GM12878 (cell line): ENCODE data around the gene SEPSECS. TPM values are rescaled to one million over a fixed set of nuclear protein-coding genes. Genes with fewer than 3 reads are reported as not detected.

Experiments used
- BCL11A ChIP-seq: IDR thresholded peaks from 2 replicates; pipeline ENCODE4 v1.6.1; 2011; ENCODE audit warnings: low read depth, low read length
- CBFB ChIP-seq: IDR thresholded peaks from 2 replicates; pipeline ENCODE4 v1.6.1; 2016; ENCODE audit warnings: antibody characterized with exemption, low read depth
- CEBPB ChIP-seq, 2 experiments: fragments of 150-350 bp in 1 of 2; IDR thresholded peaks; 2 replicates each; pipeline ENCODE4 v1.6.1; 2012 to 2014; ENCODE audit warnings: low read depth in 2 of 2, low read length in 2 of 2, borderline replicate concordance in 1 of 2, inconsistent platforms in 1 of 2
- CUX1 ChIP-seq: IDR thresholded peaks from 2 replicates; pipeline ENCODE4 v1.6.1; 2012; ENCODE audit warnings: improper control_type of control experiment, low read depth, low read length; ENCODE audit not compliant: insufficient replicate concordance
- FOXK2 ChIP-seq: fragments of 450-650 bp; IDR thresholded peaks from 2 replicates; pipeline ENCODE4 v1.6.1; 2017; ENCODE audit warnings: mild to moderate bottlenecking, moderate library complexity
- GATAD2B ChIP-seq: fragments of 450-650 bp; conservative IDR thresholded peaks from 2 replicates; pipeline ENCODE4 v1.6.1; 2017; ENCODE audit warnings: low read depth, mild to moderate bottlenecking, moderate library complexity
- HSF1 ChIP-seq: fragments of 150-350 bp; IDR thresholded peaks from 2 replicates; pipeline ENCODE4 v1.6.1; 2014; ENCODE audit warnings: mild to moderate bottlenecking, low read depth, low read length
- IKZF1 ChIP-seq: fragments of 450-650 bp; conservative IDR thresholded peaks from 2 replicates; pipeline ENCODE4 v1.6.1; 2017; ENCODE audit warnings: antibody characterized with exemption, mild to moderate bottlenecking
- KAT2A ChIP-seq: conservative IDR thresholded peaks from 2 replicates; pipeline ENCODE4 v1.6.1; 2011; ENCODE audit warnings: low read depth, low read length; ENCODE audit not compliant: control insufficient read depth
- LARP7 ChIP-seq: fragments of 450-650 bp; IDR thresholded peaks from 2 replicates; pipeline ENCODE4 v1.6.1; 2017; ENCODE audit warnings: mild to moderate bottlenecking
- MAX ChIP-seq: IDR thresholded peaks from 2 replicates; pipeline ENCODE4 v1.6.1; 2012; ENCODE audit warnings: low read depth, low read length, improper control_type of control experiment
- NR2C2 ChIP-seq: IDR thresholded peaks from 2 replicates; pipeline ENCODE4 v1.6.1; 2011; ENCODE audit warnings: borderline replicate concordance, low read depth; ENCODE audit not compliant: control insufficient read depth, insufficient read length
- NR2F1 ChIP-seq: fragments of 450-650 bp; conservative IDR thresholded peaks from 2 replicates; pipeline ENCODE4 v1.6.1; 2017; ENCODE audit warnings: mild to moderate bottlenecking
- PML ChIP-seq: IDR thresholded peaks from 2 replicates; pipeline ENCODE4 v1.6.1; 2012; ENCODE audit warnings: low read length, inconsistent platforms
- POLR2AphosphoS2 ChIP-seq: IDR thresholded peaks from 2 replicates; pipeline ENCODE4 v1.6.1; 2011; ENCODE audit warnings: low read depth, mild to moderate bottlenecking, low read length, improper control_type of control experiment, moderate library complexity
- RUNX3 ChIP-seq: IDR thresholded peaks from 2 replicates; pipeline ENCODE4 v1.6.1; 2012; ENCODE audit warnings: low read length, inconsistent platforms
- STAT1 ChIP-seq: fragments of 450-650 bp; conservative IDR thresholded peaks from 2 replicates; pipeline ENCODE4 v1.6.1; 2014; ENCODE audit warnings: antibody characterized with exemption, mild to moderate bottlenecking
- ZNF274 ChIP-seq: IDR thresholded peaks from one replicate; pipeline ENCODE4 v1.8.0; 2011; ENCODE audit not compliant: insufficient read length, insufficient read depth
- ZNF592 ChIP-seq: fragments of 450-650 bp; IDR thresholded peaks from 2 replicates; pipeline ENCODE4 v1.6.1; 2017; ENCODE audit warnings: mild to moderate bottlenecking, moderate library complexity
- polyA plus RNA-seq, 11 experiments: library from polyadenylated mRNA; depleted of rRNA in 4 of 11; unstranded in 6 of 11; stranded (reverse) in 5 of 11; fragments of >200 nt; fragmentation: Nextera tagmentation in 4 of 11; fragmentation: Illumina TruSeq in 1 of 11; extraction: Ambion mirVana in 4 of 11; extraction: Trizol in 1 of 11; gene quantifications; 1 replicate in 1 of 11; 2 replicates in 10 of 11; pipeline versions ENCODE4 v1.2.1 to v1.2.3, GENCODE V29; 2011 to 2016; ENCODE audit warnings: inconsistent platforms in 2 of 11, missing spikeins in 2 of 11, low read depth in 1 of 11
- total RNA-seq, 4 experiments: library from RNA; depleted of rRNA in 3 of 4; stranded (reverse); fragments of >200 nt in 3 of 4; fragmentation: Illumina TruSeq in 1 of 4; extraction: Trizol in 1 of 4; gene quantifications; 2 replicates each; pipeline versions ENCODE4 v1.2.1 to v1.2.3, GENCODE V29; 2013 to 2021

Gene SEPSECS
- total and polyA plus RNA-seq, 10 of the 15 experiments (the other 5 are each of a cell fraction or from before 2014, with no cell fraction given) = 2.8 to 15.8 (median 7.2) TPM

- TF ChIP-seq CUX1 = no peak
- no peak for TF ChIP-seq STAT1
- TF ChIP-seq KAT2A = no peak
- TF ChIP-seq ZNF592 = no peak
- TF ChIP-seq LARP7 = no peak
- no peak for TF ChIP-seq BCL11A
- no peak for TF ChIP-seq CEBPB (IDR thresholded peaks at IDR 0.05; ENCODE audit: borderline replicate concordance in 1 of 2, low read depth in 2 of 2, low read length in 2 of 2)
- TF ChIP-seq IKZF1 = no peak
- TF ChIP-seq RUNX3 = no peak
- TF ChIP-seq NR2F1 = no peak
- TF ChIP-seq POLR2AphosphoS2 = peak; percentile 59; the same call in 1 of the 2 replicates
- TF ChIP-seq GATAD2B = no peak
- TF ChIP-seq MAX = peak; percentile 56; the same call in 1 of the 2 replicates
- no peak for TF ChIP-seq HSF1
- TF ChIP-seq NR2C2 = no peak
- TF ChIP-seq PML = 0 out of 2 replicates have a peak, but pooled peaks have one; percentile 0
- peak; percentile 12; the same call in 1 of the 2 replicates for TF ChIP-seq CBFB
- TF ChIP-seq ZNF274 = no peak
- TF ChIP-seq FOXK2 = peak; percentile 27; the same call in 1 of the 2 replicates
These were observed 704 bp upstream of the SEPSECS start (continued) for GRCh38 chr4:25160714-25161592.
